ENCODE results near the gene CLEC19A.

- TF ChIP-seq BHLHE40 (IDR thresholded peaks at IDR 0.05; ENCODE audit: borderline replicate concordance) (no peak), HDGF (IDR thresholded peaks at IDR 0.05; ENCODE audit: borderline replicate concordance) (no peak)
Measured at GRCh38 chr16:19301931-19302330, 16.4 kb downstream of the CLEC19A start.

All from HEK293T (cell line).